ENCODE measurements around the gene CCDC88C.

CCDC88C gene, protein sequence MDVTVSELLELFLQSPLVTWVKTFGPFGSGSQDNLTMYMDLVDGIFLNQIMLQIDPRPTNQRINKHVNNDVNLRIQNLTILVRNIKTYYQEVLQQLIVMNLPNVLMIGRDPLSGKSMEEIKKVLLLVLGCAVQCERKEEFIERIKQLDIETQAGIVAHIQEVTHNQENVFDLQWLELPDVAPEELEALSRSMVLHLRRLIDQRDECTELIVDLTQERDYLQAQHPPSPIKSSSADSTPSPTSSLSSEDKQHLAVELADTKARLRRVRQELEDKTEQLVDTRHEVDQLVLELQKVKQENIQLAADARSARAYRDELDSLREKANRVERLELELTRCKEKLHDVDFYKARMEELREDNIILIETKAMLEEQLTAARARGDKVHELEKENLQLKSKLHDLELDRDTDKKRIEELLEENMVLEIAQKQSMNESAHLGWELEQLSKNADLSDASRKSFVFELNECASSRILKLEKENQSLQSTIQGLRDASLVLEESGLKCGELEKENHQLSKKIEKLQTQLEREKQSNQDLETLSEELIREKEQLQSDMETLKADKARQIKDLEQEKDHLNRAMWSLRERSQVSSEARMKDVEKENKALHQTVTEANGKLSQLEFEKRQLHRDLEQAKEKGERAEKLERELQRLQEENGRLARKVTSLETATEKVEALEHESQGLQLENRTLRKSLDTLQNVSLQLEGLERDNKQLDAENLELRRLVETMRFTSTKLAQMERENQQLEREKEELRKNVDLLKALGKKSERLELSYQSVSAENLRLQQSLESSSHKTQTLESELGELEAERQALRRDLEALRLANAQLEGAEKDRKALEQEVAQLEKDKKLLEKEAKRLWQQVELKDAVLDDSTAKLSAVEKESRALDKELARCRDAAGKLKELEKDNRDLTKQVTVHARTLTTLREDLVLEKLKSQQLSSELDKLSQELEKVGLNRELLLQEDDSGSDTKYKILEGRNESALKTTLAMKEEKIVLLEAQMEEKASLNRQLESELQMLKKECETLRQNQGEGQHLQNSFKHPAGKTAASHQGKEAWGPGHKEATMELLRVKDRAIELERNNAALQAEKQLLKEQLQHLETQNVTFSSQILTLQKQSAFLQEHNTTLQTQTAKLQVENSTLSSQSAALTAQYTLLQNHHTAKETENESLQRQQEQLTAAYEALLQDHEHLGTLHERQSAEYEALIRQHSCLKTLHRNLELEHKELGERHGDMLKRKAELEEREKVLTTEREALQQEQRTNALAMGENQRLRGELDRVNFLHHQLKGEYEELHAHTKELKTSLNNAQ (N-terminal part only)

DNA sequence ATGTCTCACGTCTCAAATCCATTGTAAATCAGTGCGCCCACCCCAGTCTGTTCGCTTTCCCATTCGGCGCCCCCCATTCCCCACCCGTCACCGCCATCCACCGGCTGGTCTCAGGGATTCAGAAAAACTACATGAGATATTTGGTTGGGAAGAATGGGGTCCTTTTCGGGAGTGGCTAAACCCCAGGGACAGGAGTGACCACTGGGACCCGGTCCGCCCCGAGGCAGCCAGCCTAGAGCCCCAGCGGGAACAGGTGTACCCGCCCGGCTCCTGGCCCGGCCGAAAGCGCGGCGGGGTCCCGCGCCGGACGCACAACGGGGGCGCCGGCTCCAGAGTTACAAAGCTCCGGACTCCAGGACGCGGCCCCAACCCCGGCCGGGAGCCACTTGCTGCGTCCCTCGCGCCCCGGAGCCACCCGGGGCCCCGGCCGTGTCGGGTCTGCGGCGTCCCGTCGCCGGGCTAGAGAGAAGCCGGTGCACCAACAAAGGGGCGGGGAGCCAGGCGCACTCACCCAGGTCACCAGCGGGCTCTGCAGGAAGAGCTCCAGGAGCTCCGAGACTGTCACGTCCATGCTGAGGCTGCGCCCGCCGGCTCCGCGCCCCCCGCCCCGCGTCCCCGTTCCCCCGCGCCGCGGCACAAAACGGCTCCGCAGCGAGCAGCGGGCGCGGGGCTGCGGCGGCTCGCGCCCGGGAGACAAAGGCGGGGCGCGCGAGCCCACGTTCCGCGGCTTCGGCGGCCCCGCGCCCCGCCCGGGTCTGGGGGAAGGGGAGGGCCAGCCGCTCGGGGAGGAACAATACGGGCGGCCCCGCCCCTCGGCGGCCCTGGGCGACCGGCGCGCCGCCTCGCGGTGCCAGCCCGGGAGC is at the start of gene CCDC88C:
CCDC88C (minus strand) TSS at position 701 of the 863 bp plus-strand sequence; CDS start at position 571, 130 bp downstream.
- DNase-seq (ENCODE audit: extremely low spot score), result peak; percentile 87
- ChIA-PET POLR2A (interaction anchor here (1.0 to 2.5 kb wide), 3 partner anchors 12 to 92 kb away, joined by 3 to 7 read pairs (median 7); no protein-coding TSS in a partner anchor), CTCF (interaction anchor here (0.9 to 12.0 kb wide), 18 partner anchors 11 to 241 kb away, joined by 3 to 180 read pairs (median 6); no protein-coding TSS in a partner anchor)
- TF ChIP-seq, protein P1, sequence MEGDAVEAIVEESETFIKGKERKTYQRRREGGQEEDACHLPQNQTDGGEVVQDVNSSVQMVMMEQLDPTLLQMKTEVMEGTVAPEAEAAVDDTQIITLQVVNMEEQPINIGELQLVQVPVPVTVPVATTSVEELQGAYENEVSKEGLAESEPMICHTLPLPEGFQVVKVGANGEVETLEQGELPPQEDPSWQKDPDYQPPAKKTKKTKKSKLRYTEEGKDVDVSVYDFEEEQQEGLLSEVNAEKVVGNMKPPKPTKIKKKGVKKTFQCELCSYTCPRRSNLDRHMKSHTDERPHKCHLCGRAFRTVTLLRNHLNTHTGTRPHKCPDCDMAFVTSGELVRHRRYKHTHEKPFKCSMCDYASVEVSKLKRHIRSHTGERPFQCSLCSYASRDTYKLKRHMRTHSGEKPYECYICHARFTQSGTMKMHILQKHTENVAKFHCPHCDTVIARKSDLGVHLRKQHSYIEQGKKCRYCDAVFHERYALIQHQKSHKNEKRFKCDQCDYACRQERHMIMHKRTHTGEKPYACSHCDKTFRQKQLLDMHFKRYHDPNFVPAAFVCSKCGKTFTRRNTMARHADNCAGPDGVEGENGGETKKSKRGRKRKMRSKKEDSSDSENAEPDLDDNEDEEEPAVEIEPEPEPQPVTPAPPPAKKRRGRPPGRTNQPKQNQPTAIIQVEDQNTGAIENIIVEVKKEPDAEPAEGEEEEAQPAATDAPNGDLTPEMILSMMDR (IDR thresholded peaks at IDR 0.05; ENCODE audit: control extremely low read depth, extremely low read depth, low read depth, missing control alignments), result peak; percentile 29

DNA sequence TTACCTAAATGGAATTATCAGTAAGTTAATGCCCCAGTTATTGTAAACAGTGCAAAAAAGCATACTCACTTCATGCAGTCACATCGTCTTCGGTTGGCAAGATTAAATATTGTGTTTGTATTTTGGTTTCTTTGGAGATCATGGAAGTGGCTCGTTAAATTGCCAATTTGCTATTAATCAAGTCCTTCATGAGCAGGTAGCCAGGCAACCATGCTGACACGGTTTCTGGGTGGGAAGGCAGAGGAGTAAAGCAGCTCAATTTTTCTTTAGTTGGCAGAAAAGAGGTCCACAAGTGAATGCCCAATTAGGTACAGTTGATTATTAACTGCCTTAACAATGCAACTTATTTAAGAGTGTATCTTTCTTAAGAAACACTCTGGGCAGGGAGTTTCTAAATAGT is 48.6 kb upstream of the CCDC88C start:
- ChIA-PET CTCF (no interaction called here), POLR2A (no interaction called here)
- TF ChIP-seq, protein P1 (IDR thresholded peaks at IDR 0.05; ENCODE audit: control extremely low read depth, extremely low read depth, low read depth, missing control alignments), result no peak
- no peak for DNase-seq (ENCODE audit: extremely low spot score)

DNA sequence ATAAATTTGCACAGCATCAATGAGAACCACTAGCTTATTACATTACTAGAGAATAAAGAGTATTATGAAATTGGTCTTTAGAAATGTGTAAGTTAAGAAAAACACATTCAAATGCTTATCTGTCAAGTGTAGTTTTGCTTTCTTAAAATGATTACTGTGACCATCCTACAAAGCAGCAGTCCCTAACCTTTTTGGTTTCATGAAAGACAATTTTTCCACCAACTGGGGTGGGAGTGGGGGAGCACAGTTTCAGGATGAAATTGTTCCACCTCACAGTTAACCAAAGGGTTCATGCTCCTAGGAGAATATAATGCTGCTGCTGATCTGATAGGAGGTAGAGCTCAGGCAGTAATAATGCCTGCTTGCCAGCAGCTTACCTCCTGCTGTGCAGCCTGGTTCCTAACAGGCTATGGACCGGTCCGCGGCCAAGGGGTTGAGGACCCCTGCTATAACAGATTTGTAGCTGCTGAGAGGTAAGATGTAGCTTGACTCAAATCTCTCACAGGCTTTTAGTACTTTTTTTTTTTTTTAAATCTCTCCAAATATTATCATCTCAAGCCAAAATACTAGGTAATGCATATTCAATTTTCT is 47.1 kb upstream of the CCDC88C start:
- DNase-seq (ENCODE audit: extremely low spot score), result no peak
- ChIA-PET CTCF (interaction anchor here (1.9 kb wide), 1 partner anchor 11 kb away, joined by 5 read pairs; no protein-coding TSS in a partner anchor), POLR2A (no interaction called here)
- TF ChIP-seq, protein P1 (IDR thresholded peaks at IDR 0.05; ENCODE audit: control extremely low read depth, extremely low read depth, low read depth, missing control alignments), result no peak

- DNase-seq (ENCODE audit: extremely low spot score), result no peak
- POLR2A ChIA-PET, result no interaction called here
- TF ChIP-seq, protein P1 (IDR thresholded peaks at IDR 0.05; ENCODE audit: control extremely low read depth, extremely low read depth, low read depth, missing control alignments), result no peak
- CTCF ChIA-PET, result no interaction called here
These were observed 41.0 kb upstream of the CCDC88C start for GRCh38 chr14:91458612-91459011.

DNA sequence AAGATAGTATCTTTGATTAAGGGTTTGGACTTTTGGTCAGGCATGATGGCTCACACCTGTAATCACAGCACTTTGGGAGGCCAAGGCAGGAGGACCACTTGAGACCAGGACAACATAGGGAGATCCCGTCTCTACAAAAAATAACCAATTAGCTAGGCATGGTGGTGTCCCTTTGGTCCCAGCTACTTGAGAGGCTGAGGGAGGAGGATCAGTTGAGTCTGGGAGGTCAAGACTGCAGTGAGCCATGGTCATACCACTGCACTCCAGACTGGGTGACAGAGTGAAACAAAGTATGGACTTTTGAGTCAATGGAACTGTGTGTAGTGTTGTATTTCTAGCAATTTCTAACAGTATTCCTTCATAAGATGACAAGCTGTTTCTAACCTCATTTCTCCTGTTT is 38.7 kb upstream of the CCDC88C start:
- no peak for DNase-seq (ENCODE audit: extremely low spot score)
- ChIA-PET POLR2A (interaction anchor here (0.6 kb wide), 2 partner anchors 45 to 539 kb away, joined by 3 to 4 read pairs; no protein-coding TSS in a partner anchor), CTCF (interaction anchor here (1.0 kb wide), 1 partner anchor 13 kb away, joined by 3 read pairs; no protein-coding TSS in a partner anchor)
- TF ChIP-seq, protein P1 (IDR thresholded peaks at IDR 0.05; ENCODE audit: control extremely low read depth, extremely low read depth, low read depth, missing control alignments), result no peak
